HG03108 (cell line): ENCODE data around the gene ABTB2.

Experiments used
- ATAC-seq: cut with Tn5 transposase; IDR thresholded peaks from one replicate; pipeline ENCODE4 v1.9.1; 2021; ENCODE audit warnings: moderate library complexity; ENCODE audit not compliant: unreplicated experiment

ABTB2 gene

GRCh38 chr11:34296412-34296811 lies 61.4 kb downstream of the ABTB2 start:
- ATAC-seq: no peak

DNA sequence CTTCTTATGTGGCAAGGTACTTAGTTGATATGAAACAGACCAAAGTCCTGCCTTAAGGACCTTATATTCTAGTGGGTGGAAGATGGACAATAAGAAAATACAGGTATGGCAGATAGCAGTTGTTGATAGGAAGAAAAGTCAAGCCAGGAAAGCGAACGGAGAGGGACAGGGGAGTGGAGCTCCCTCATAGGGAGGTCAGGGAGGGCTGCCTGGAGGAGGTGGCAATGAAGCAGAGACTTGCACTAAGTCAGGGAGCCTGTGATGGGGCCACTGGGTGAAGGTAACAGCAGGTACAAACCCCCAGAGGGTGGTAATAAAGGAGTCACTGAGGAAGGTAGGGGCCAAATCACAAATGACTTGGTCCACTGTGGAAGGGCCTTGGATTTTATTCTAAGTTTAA lies 65.3 kb downstream of the ABTB2 start:
- no peak for ATAC-seq

GRCh38 chr11:34292111-34292510 lies 65.7 kb downstream of the ABTB2 start:
- no peak for ATAC-seq

DNA sequence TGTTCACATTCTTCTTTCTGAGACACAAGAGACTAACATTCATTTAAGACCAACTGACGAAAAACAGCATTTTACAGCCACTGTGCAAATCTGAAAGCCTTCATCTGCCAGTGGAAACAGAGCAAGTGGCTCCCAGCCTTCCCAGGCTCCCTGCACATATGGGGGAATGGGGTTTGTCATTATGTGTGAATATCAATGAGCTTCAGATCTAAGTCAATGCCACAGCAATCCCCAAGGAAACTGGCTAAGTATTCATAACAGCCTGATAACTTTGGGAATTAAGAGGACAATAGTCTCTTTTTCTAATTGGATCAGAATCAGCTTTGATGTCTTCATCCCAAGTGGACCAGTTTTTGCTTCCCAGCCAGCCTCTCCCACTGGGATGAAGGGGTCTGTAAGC lies 66.9 kb downstream of the ABTB2 start:
- no peak for ATAC-seq

DNA sequence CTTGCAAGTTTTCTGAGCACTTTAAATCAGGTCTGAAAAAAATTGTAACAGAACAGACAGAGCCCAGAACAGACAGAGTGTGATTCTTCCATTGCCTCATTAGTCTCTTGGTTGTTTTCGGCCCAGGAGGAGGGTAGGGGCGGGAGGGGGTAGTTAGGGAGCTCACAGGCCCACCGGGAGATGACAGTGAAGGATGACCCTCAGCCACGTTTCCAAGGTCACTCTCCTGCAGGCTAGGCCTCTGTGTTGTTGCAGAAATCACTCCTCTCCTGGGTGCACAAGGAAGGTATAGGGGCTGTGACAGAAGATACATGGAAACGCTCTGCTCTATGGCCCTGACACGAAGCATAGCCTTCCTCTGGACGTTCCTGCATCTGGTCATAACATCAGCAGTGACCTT lies 69.3 kb downstream of the ABTB2 start:
- ATAC-seq: no peak

- ATAC-seq: no peak
Observed at GRCh38 chr11:34284811-34285481, 72.9 kb downstream of the ABTB2 start.

- ATAC-seq: no peak
Observed at GRCh38 chr11:34284156-34284555, 73.7 kb downstream of the ABTB2 start.

DNA sequence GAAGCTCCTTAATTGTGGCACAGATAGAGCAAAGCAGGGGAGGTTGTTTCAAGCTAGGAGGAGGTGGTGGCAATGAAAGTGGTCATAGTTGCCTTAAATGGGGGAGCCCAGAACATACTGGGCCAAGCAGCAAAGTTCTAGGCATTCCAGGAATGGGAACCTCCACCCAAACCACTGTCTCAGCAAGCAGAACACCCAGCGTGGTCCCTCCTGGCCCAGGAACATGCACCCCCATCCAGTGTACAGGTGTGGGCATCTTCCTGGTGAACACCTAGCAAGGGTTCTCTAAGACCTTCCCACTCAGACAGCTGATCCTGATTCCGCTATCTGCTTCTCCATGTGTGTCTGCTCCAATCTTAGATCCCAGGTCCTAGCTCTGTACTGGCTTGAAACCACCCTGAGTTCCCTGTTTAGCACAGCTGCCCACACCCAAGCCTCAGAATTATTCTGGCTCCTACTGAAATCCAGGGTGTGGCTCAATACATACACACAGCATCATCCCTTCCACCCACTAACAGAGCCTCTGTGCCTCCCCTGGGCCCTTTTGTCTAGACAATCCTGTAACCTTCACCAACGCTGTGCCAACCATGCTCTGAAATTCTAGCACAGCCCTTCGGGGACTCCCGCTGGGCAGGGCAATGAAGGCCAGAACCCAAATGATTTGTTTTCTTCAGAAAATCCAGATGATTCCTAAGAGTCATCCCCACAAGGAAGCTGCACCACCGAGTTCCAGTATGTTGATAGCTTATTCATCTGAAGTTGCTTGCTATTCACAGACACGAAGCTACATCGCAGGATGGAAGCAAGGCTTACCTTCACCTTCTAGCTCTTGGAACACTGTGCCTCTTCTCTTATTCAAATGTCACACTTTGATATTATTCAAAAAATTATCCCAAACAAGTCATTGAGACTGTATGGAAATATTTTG lies 76.6 kb downstream of the ABTB2 start:
- no peak for ATAC-seq

DNA sequence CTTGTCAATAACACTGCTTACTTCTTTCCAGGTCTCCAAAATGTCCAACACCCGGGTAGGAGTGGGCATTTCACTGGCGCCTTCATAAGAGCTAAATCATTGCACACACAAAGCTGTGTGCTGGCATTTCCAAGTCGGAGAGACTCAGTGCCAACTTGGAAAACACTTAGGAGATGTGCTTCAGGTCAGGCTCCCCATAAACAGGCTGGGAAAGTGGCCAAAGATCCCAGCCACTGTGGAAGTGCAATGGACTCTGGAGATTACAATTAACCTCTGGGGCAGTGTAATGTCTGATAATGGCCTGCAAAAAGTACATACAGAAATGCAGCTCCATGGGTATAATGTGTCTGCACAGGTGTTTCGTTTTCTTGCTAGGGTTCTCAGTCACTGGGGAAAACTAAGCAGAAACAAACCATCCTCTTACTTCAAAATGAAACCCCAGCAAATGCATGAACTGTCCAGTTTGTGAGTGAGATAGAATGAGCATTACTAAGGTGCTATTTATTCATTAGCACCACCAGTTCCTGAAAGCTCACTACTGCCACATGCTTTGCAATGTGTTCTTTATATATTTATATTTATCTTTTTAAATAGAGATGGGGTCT lies 79.0 kb downstream of the ABTB2 start:
- ATAC-seq: peak; percentile 85

GRCh38 chr11:34278175-34278574 lies 79.6 kb downstream of the ABTB2 start:
- ATAC-seq: no peak

DNA sequence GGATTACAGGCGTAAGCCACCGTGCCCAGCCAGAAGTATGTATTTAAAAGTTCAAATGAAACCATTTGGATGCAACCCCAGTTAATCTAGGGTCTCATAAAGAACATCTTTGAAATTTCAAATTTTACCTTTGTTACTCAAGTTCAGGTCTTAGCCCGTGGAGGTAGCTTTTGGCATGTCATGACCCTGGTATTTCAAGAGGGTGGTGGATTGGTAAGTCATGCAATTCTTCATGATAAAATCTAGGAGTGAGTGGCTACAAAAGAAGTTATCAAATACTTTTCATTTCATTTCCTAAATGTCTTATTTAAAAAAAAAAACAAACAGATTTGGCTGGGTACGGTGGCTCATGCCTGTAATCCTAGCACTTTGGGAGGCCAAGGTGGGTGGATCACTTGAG lies 80.6 kb downstream of the ABTB2 start:
- ATAC-seq: no peak

- no peak for ATAC-seq
Observed at GRCh38 chr11:34276352-34276864, 81.4 kb downstream of the ABTB2 start.

DNA sequence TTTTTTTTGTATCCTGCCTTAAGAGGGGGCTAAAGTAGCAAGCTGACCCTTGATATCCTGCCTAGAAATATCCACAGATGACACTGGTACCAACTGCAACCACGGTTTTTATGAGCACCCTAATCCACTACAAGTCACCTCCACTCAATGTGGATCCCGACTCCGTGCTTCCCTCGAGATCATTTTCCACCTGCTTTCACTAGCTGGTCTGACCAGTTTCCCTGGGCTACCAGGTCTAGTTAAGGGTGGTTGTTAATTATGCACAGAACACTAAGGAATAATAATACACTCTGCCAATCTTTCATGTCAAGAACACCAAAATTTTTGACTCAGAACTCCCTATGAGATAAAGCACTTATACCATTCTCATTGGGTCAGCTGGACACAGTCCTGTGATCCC lies 82.3 kb downstream of the ABTB2 start:
- no peak for ATAC-seq

DNA sequence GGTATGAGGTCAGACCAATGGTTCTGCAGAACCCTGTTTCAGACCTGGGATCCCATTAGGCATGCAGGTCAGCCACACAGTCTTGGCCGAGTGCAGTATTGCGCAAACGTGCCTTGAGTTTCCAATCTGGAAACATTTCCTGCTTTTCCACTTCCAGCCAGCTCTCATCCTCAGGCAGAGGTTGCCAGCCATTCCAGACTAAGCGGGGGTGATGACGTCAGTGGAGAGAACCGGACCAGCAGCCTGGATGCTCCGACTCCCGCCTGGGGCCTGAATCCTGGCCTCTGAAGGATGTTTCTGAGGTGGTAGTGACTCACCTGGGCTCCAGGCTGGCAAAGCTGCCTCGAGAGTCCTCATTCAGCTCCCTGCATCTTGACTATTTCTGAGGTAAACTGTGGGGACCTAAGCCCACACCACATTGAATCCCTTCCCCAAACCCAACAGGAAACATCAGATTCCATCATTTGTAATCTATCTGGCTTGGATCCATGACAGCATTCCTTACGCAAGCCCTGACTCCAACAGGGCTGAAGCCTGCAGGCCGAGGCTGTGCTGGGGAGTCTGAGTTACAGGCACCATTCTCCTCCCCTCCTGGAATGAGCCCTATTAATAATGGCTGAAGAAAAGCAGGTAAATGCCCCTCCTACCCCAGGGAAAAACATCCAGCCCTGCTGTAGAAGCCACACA lies 83.0 kb downstream of the ABTB2 start:
- ATAC-seq: no peak

DNA sequence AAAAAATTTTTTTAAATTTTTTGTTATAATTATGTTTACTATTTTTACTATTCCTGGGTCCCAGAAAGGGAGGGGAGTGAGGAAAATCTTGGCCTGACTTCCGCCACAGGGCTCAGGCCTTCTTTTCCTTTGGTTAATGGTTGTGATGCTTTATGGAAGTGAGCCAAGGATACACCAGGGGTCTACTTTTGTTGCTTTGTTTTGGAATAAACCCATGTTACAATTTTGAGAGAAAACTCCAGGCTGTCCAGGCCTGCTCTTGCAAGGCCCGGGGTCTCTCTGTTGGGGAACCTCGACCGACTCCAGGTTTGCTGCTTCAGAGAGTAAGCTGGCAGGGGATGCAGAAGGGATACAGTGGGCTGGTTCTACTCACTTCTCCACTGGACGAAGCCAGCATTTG lies 84.7 kb downstream of the ABTB2 start:
- ATAC-seq: no peak

DNA sequence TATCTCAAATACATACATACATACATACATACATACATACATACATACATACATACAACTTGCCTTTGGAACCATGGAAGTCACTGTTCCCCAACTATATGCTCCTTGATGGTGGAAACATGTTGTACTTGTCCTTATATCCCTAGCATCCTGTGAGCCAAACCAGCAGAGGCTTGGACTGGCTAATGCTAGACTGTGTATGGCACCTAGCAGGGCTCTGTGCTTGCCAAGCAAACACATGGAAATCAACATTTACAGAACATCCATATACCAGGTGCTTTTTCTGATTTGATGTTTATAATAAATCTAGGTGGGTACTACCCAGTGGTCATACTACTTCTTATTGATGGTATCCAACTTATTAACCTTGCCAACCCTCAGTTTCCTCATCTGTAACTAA lies 86.1 kb downstream of the ABTB2 start:
- no peak for ATAC-seq

- no peak for ATAC-seq
Observed at GRCh38 chr11:34270711-34271110, 87.1 kb downstream of the ABTB2 start.

DNA sequence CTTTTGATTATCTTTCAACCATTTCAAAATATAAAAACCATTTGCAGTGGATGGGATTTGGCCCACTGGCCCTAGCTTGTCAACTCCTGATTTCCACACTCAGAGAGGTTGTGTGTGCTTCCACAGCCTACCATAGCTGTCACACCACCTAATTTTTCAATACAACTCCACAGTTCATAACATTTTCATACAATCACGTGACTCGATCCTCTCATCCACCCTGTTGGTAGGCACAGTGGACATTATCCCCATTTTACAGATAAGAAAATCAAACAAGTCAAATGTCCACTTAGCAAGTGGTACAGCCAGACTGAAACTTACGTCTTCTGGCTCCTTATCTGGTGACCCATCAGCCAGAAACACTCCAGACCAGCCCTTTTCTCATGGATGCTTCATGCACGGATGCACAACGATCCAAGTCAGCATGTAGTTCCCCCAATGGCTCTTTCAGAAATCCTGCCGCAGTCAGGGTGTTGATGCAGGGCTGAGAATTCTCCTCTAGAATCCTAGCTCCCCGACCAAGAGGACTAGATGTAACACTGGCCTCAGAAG lies 88.0 kb downstream of the ABTB2 start:
- ATAC-seq: no peak

DNA sequence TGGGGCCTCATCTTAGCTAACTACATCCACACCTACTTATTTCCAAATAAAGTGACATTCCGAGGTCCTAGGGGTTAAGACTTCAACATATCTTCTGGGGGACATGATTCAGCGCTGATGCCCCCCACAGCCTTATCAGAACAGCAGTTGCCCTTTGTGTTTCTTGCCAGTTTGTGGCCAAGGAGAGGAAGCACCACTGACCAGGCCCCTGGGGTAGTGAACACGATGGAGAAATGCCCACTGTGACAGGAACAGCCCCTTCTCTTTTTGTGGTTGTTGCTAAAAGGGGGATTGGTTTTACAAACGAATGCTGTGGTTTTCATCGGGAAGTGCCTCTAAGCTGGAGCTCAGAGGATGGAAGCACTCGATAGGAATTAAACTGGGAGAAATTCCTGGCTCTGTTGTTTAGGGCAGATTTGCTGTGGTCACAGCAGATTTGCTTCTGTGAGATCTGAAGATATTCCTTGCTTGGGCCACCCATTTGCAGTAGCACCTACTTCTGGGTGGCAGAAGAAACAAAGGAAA lies 88.8 kb downstream of the ABTB2 start:
- ATAC-seq: no peak

DNA sequence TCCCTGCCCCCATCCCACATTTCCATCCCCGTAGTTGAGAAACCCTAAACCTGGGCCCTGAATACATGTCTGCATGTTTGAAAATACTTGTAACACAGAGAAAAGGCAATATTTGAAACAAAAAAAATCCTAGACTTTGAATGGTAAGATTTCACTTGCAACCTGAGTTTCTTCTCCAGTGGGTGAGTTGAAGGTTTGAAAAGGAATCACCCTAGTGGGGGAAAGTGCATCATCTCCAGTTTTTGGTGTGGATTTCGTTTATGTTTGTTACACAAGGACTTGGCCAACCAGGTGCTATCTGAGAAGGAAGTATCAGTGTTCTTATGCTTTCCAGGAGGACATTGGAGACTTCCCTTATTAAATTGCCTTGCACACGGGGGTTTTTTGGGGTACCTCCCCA lies 90.4 kb downstream of the ABTB2 start:
- no peak for ATAC-seq

- ATAC-seq: no peak
Observed at GRCh38 chr11:34267013-34267412, 90.8 kb downstream of the ABTB2 start.
